GM12878 (cell line): ENCODE measurements around the gene NAB1. TPM values are rescaled to one million over a fixed set of nuclear protein-coding genes. Genes with fewer than 3 reads are reported as not detected.

Experiments
- ATAC-seq: fragments of 200-7000 bp; cut with Tn5 transposase; 3 replicates; pipeline ENCODE4 v1.9.1; 2020; ENCODE audit warnings: mild to moderate bottlenecking, moderate library complexity
- BruUV-seq: library from RNA; stranded (reverse); fragments of 400-500 nt; replicated peaks from 2 replicates; lab custom pipeline; 2021; lab: Mats Ljungman, UMichigan
- CTCF ChIA-PET: fragments of 300-600 bp; sonication (Branson Sonifier 250); formaldehyde crosslinking; extraction: SDS; loops from one replicate; lab custom pipeline; 2021; ENCODE audit warnings: inconsistent platforms; lab: Yijun Ruan, JAX
- POLR2A ChIA-PET: fragments of 350-600 bp; formaldehyde crosslinking; extraction: SDS; loops from one replicate; lab custom pipeline; 2021; ENCODE audit warnings: inconsistent platforms; lab: Charles Lee
- RAD21 ChIA-PET: fragments of 300-600 bp; sonication (Branson Sonifier 250); formaldehyde crosslinking; loops from one replicate; lab custom pipeline; 2023; ENCODE audit warnings: antibody characterized with exemption; ENCODE audit not compliant: unreplicated experiment; lab: Charles Lee
- SMC1A ChIA-PET: fragments of 300-600 bp; sonication (Branson Sonifier 250); formaldehyde crosslinking; loops from one replicate; lab custom pipeline; 2023; ENCODE audit not compliant: unreplicated experiment, uncharacterized antibody; lab: Charles Lee
- DNase-seq: peaks from one replicate; pipeline ENCODE4 v3.0.0-alpha.2; 2011; ENCODE audit warnings: low read depth, low spot score
- FAIRE-seq: peaks from 3 replicates; lab custom pipeline; 2011; peaks lifted over from hg19 to GRCh38; lab: Jason Lieb, UNC
- H2AFZ ChIP-seq: 2 replicates; pipeline ENCODE4 v1.6.0; 2011; ENCODE audit warnings: low read depth, low read length, control low read depth; ENCODE audit not compliant: control insufficient read depth
- H3K27ac ChIP-seq: 2 replicates; pipeline ENCODE4 v1.5.1; 2011; ENCODE audit warnings: control low read depth; ENCODE audit not compliant: control insufficient read depth, insufficient read depth
- H3K27me3 ChIP-seq, 2 experiments: replicated peaks in 1 of 2; 2 replicates each; pipeline versions ENCODE4 v1.6.0 to v1.6.1; 2011; ENCODE audit warnings: low read length in 1 of 2; ENCODE audit not compliant: control insufficient read depth in 2 of 2, insufficient read depth in 2 of 2
- H3K36me3 ChIP-seq, 2 experiments: 2 replicates each; pipeline ENCODE4 v1.5.1; 2011; ENCODE audit warnings: low read length in 1 of 2; ENCODE audit not compliant: control insufficient read depth in 2 of 2, insufficient read depth in 2 of 2
- H3K4me1 ChIP-seq: 2 replicates; pipeline ENCODE4 v1.6.1; 2011; ENCODE audit warnings: mild to moderate bottlenecking, low read length, moderate library complexity, mixed read lengths; ENCODE audit not compliant: control insufficient read depth, insufficient read depth
- H3K4me2 ChIP-seq: 2 replicates; pipeline ENCODE4 v1.6.0; 2011; ENCODE audit warnings: control low read depth; ENCODE audit not compliant: control insufficient read depth, insufficient read depth
- H3K4me3 ChIP-seq: fragments of 200-600 bp; sonication (generic); 2 replicates; pipeline ENCODE4 v1.5.1; 2016
- H3K79me2 ChIP-seq: 2 replicates; pipeline ENCODE4 v1.6.0; 2011; ENCODE audit warnings: low read length; ENCODE audit not compliant: control insufficient read depth, insufficient read depth
- H3K9ac ChIP-seq: 2 replicates; pipeline ENCODE4 v1.8.0; 2011; ENCODE audit warnings: low read length, control low read depth, mixed read lengths; ENCODE audit not compliant: control insufficient read depth, insufficient read depth
- H3K9me3 ChIP-seq: replicated peaks from 3 replicates; pipeline ENCODE4 v1.5.1; 2011; ENCODE audit warnings: mild to moderate bottlenecking, low read length; ENCODE audit not compliant: control insufficient read depth, insufficient read depth
- H4K20me1 ChIP-seq: 2 replicates; pipeline ENCODE4 v1.6.0; 2011; ENCODE audit not compliant: control insufficient read depth, insufficient read depth
- BCL3 ChIP-seq: IDR thresholded peaks from 2 replicates; pipeline ENCODE4 v1.6.1; 2011; ENCODE audit warnings: borderline replicate concordance, low read depth, mild to moderate bottlenecking, moderate library complexity, low read length; ENCODE audit not compliant: insufficient read depth, poor library complexity, severe bottlenecking
- CTCF ChIP-seq, 3 experiments: IDR thresholded peaks in 2 of 3; conservative IDR thresholded peaks in 1 of 3; 2 replicates each; pipeline ENCODE4 v1.5.1; 2011; ENCODE audit warnings: low read depth in 3 of 3, low read length in 3 of 3, mild to moderate bottlenecking in 3 of 3, control low read depth in 2 of 3, moderate library complexity in 2 of 3, inconsistent platforms in 1 of 3, mixed read lengths in 1 of 3; ENCODE audit not compliant: control insufficient read depth in 2 of 3, insufficient read depth in 1 of 3; ENCODE audit errors: extremely low read depth in 1 of 3
- EZH2 ChIP-seq: IDR thresholded peaks from 2 replicates; pipeline ENCODE4 v1.6.1; 2012; ENCODE audit warnings: low read depth, mild to moderate bottlenecking, control low read depth, inconsistent platforms, low read length, borderline replicate concordance; ENCODE audit not compliant: control insufficient read depth
- KDM1A ChIP-seq: fragments of 200-600 bp; sonication (generic); IDR thresholded peaks from 2 replicates; pipeline ENCODE4 v1.6.1; 2016; ENCODE audit warnings: borderline replicate concordance
- NFYA ChIP-seq: IDR thresholded peaks from 2 replicates; pipeline ENCODE4 v1.6.1; 2011; ENCODE audit warnings: low read depth, mild to moderate bottlenecking, low read length, improper control_type of control experiment, borderline replicate concordance
- PAX8 ChIP-seq: fragments of 450-650 bp; IDR thresholded peaks from 2 replicates; pipeline ENCODE4 v1.6.1; 2017; ENCODE audit warnings: mild to moderate bottlenecking, moderate library complexity
- ZNF207 ChIP-seq: fragments of 450-650 bp; IDR thresholded peaks from 2 replicates; pipeline ENCODE4 v1.6.1; 2014; ENCODE audit warnings: antibody characterized with exemption, mild to moderate bottlenecking, borderline replicate concordance
- ZNF24 ChIP-seq: fragments of 450-650 bp; IDR thresholded peaks from 2 replicates; pipeline ENCODE4 v1.6.1; 2017; ENCODE audit warnings: antibody characterized with exemption, mild to moderate bottlenecking
- ZSCAN29 ChIP-seq: fragments of 450-650 bp; IDR thresholded peaks from 2 replicates; pipeline ENCODE4 v1.6.1; 2017; ENCODE audit warnings: mild to moderate bottlenecking, moderate library complexity
- WGBS: methylation state at CpG from one replicate; pipeline ENCODE4 v1.1.6; 2016; ENCODE audit warnings: low lambda C conversion rate; ENCODE audit not compliant: insufficient replicate concordance, insufficient coverage; ENCODE audit errors: missing lambda C conversion rate; 5-methylcytosine and 5-hydroxymethylcytosine counted together
- in situ Hi-C: fragments of 300-500 bp; cut with MboI; formaldehyde crosslinking; loops from 9 replicates; pipeline ENCODE4 v1.14.3; 2018; ENCODE audit warnings: mixed read lengths
- intact Hi-C: fragments of 100-400 bp; cut with micrococcal nuclease; formaldehyde crosslinking; loops from one replicate; pipeline ENCODE4 v1.14.2; 2022; ENCODE audit not compliant: unreplicated experiment
- polyA plus RNA-seq, 11 experiments: library from polyadenylated mRNA; depleted of rRNA in 4 of 11; unstranded in 6 of 11; stranded (reverse) in 5 of 11; fragments of >200 nt; fragmentation: Nextera tagmentation in 4 of 11; fragmentation: Illumina TruSeq in 1 of 11; extraction: Ambion mirVana in 4 of 11; extraction: Trizol in 1 of 11; gene quantifications; 1 replicate in 1 of 11; 2 replicates in 10 of 11; pipeline versions ENCODE4 v1.2.1 to v1.2.3, GENCODE V29; 2011 to 2016; ENCODE audit warnings: inconsistent platforms in 2 of 11, missing spikeins in 2 of 11, low read depth in 1 of 11
- total RNA-seq, 4 experiments: library from RNA; depleted of rRNA in 3 of 4; stranded (reverse); fragments of >200 nt in 3 of 4; fragmentation: Illumina TruSeq in 1 of 4; extraction: Trizol in 1 of 4; gene quantifications; 2 replicates each; pipeline versions ENCODE4 v1.2.1 to v1.2.3, GENCODE V29; 2013 to 2021
- TF ChIP-seq, protein P1 (sequence below): fragments of 150-350 bp; IDR thresholded peaks from 2 replicates; pipeline ENCODE4 v1.6.1; 2016; ENCODE audit warnings: low read depth, low read length

The NAB1 gene
- total and polyA plus RNA-seq, 10 of the 15 experiments (the other 5 are each of a cell fraction or from before 2014, with no cell fraction given) = 4.5 to 39.6 (median 23.0) TPM

GRCh38 chr2:190627448-190628412, 21.2 kb upstream of the NAB1 start (continued):
- TF ChIP-seq CTCF (IDR thresholded peaks at IDR 0.05 in 2 of 3, conservative IDR thresholded peaks at IDR 0.05 in 1 of 3; ENCODE audit: control insufficient read depth in 2 of 3, extremely low read depth in 1 of 3, insufficient read depth in 1 of 3, low read depth in 3 of 3, low read length in 3 of 3) (no peak), ZSCAN29 (no peak)

GRCh38 chr2:190628591-190629319, 20.1 kb upstream of the NAB1 start:
- ChIA-PET SMC1A (interaction anchor here (0.8 to 2.0 kb wide), 11 partner anchors 9 to 152 kb away, joined by 3 to 9 read pairs (median 5); no protein-coding TSS in a partner anchor), POLR2A (no interaction called here), CTCF (interaction anchor here (1.0 to 1.4 kb wide), 5 partner anchors 22 to 177 kb away, joined by 3 to 9 read pairs (median 3); no protein-coding TSS in a partner anchor), RAD21 (interaction anchor here (0.8 to 1.1 kb wide), 3 partner anchors 10 to 76 kb away, joined by 3 read pairs; no protein-coding TSS in a partner anchor)
- Histone ChIP-seq H2AFZ (peak overlapping the region; percentile 75), H3K9ac (no peak overlapping the region), H3K27me3 (no peaks in the 10 kb centered on the region), H3K27ac (no peak overlapping the region), H3K4me3 (no peak overlapping the region), H3K4me2 (no peak overlapping the region), H3K36me3 (no peaks in the 10 kb centered on the region), H4K20me1 (no peaks in the 10 kb centered on the region), H3K9me3 (no peaks in the 10 kb centered on the region), H3K4me1 (no peaks in the 10 kb centered on the region), H3K79me2 (no peaks in the 10 kb centered on the region)
- no TSS peak for BruUV-seq
- FAIRE-seq (no peak), DNase-seq (no peak), ATAC-seq (peak; percentile 13; the same call in 2 of the 3 replicates)
- 91% methylated on average over 7 of the region's 7 CpGs for WGBS
- intact Hi-C loops (loop anchor here (5.0 kb wide), 1 partner anchor 246 kb away; no protein-coding TSS in a partner anchor), in situ Hi-C loops (no loop called here)
- TF ChIP-seq, protein P1, sequence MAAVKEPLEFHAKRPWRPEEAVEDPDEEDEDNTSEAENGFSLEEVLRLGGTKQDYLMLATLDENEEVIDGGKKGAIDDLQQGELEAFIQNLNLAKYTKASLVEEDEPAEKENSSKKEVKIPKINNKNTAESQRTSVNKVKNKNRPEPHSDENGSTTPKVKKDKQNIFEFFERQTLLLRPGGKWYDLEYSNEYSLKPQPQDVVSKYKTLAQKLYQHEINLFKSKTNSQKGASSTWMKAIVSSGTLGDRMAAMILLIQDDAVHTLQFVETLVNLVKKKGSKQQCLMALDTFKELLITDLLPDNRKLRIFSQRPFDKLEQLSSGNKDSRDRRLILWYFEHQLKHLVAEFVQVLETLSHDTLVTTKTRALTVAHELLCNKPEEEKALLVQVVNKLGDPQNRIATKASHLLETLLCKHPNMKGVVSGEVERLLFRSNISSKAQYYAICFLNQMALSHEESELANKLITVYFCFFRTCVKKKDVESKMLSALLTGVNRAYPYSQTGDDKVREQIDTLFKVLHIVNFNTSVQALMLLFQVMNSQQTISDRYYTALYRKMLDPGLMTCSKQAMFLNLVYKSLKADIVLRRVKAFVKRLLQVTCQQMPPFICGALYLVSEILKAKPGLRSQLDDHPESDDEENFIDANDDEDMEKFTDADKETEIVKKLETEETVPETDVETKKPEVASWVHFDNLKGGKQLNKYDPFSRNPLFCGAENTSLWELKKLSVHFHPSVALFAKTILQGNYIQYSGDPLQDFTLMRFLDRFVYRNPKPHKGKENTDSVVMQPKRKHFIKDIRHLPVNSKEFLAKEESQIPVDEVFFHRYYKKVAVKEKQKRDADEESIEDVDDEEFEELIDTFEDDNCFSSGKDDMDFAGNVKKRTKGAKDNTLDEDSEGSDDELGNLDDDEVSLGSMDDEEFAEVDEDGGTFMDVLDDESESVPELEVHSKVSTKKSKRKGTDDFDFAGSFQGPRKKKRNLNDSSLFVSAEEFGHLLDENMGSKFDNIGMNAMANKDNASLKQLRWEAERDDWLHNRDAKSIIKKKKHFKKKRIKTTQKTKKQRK = no peak
- TF ChIP-seq KDM1A (no peak), PAX8 (no peak), NFYA (no peak), EZH2 (no peak), ZNF24 (no peak), ZNF207 (no peak), BCL3 (no peak)
